DOHH2 (cell line): ENCODE measurements around the gene RUNX1.

Experiments used
- H3F3A ChIP-seq: fragments of 200-600 bp; sonication (generic), shearing (Covaris generic); 2 replicates; pipeline ENCODE4 v1.6.0; 2016; ENCODE audit warnings: antibody characterized with exemption, mild to moderate bottlenecking; ENCODE audit not compliant: control insufficient read depth, insufficient read depth
- H3K27ac ChIP-seq: fragments of 200-600 bp; sonication (generic); 2 replicates; pipeline ENCODE4 v1.5.1; 2014; ENCODE audit warnings: low read depth, mild to moderate bottlenecking, low read length, moderate library complexity
- H3K27me3 ChIP-seq: fragments of 200-600 bp; sonication (generic); 2 replicates; pipeline ENCODE4 v1.6.1; 2014; ENCODE audit warnings: mild to moderate bottlenecking, low read length, mixed read lengths; ENCODE audit not compliant: control insufficient read depth
- H3K36me3 ChIP-seq: fragments of 200-600 bp; sonication (generic); 2 replicates; pipeline ENCODE4 v1.6.1; 2014; ENCODE audit warnings: mild to moderate bottlenecking, low read length, moderate library complexity, mixed read lengths; ENCODE audit not compliant: control insufficient read depth
- H3K4me1 ChIP-seq: fragments of 200-600 bp; sonication (generic); 2 replicates; pipeline ENCODE4 v1.6.1; 2014; ENCODE audit warnings: mild to moderate bottlenecking, low read length, mixed read lengths; ENCODE audit not compliant: control insufficient read depth
- H3K4me2 ChIP-seq: fragments of 200-600 bp; sonication (generic); 2 replicates; pipeline ENCODE4 v1.6.0; 2014; ENCODE audit warnings: mild to moderate bottlenecking, low read length, moderate library complexity
- H3K4me3 ChIP-seq: fragments of 200-600 bp; sonication (generic); 2 replicates; pipeline ENCODE4 v1.5.1; 2014; ENCODE audit warnings: mild to moderate bottlenecking, low read length, mixed read lengths
- H3K79me2 ChIP-seq: fragments of 200-600 bp; sonication (generic); 2 replicates; pipeline ENCODE4 v1.6.1; 2014; ENCODE audit warnings: mild to moderate bottlenecking, low read length, mixed read lengths; ENCODE audit not compliant: control insufficient read depth
- H3K9me2 ChIP-seq: fragments of 200-600 bp; sonication (generic); replicated peaks from 2 replicates; pipeline ENCODE4 v1.6.1; 2014; ENCODE audit warnings: mild to moderate bottlenecking, low read length, mixed read lengths; ENCODE audit not compliant: control insufficient read depth
- H3K9me3 ChIP-seq: fragments of 200-600 bp; sonication (generic); 2 replicates; pipeline ENCODE4 v1.6.1; 2014; ENCODE audit warnings: antibody characterized with exemption, low read length, mixed read lengths; ENCODE audit not compliant: control insufficient read depth, insufficient read depth
- H4K20me1 ChIP-seq: fragments of 200-600 bp; sonication (generic); 2 replicates; pipeline ENCODE4 v1.6.0; 2014; ENCODE audit warnings: low read depth, mild to moderate bottlenecking, antibody characterized with exemption, low read length, moderate library complexity; ENCODE audit not compliant: control insufficient read depth, insufficient read depth
- EZH2phosphoT487 ChIP-seq: fragments of 200-600 bp; sonication (generic); IDR thresholded peaks from 2 replicates; pipeline ENCODE4 v1.6.1; 2017; ENCODE audit warnings: borderline replicate concordance, mild to moderate bottlenecking, antibody characterized with exemption, low read length, moderate library complexity, mixed read lengths
- TF ChIP-seq, protein P1 (sequence below): fragments of 200-600 bp; sonication (generic); IDR thresholded peaks from one replicate; pipeline ENCODE4 v1.5.1; 2014; ENCODE audit warnings: antibody characterized with exemption, mild to moderate bottlenecking, low read depth, low read length; ENCODE audit not compliant: poor library complexity, severe bottlenecking

The RUNX1 gene

DNA sequence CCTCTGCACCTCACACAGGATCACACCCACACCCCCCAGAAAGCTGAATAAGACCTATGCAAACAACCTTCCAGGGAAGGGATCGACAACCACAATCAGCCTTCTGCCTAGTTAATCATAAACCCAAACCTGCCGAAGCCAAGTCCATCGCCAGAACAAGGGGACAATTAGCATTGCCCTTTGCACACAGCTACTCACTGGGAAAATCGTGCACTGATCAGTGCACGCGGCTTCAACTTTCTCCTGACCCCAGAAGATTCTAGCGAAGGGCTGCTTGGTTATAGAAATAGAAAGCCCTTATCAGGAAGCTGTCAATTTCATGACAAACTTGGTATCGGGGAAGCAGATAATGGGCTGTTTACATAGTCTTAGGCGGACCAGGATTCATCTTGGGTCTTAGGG is 29.5 kb downstream of the RUNX1 start:
- peaks cover 96% of the 10 kb centered on the region for H3K79me2 ChIP-seq
- H3K27ac ChIP-seq: no peak overlapping the region
- no peaks in the 10 kb centered on the region for H3K9me3 ChIP-seq
- H4K20me1 ChIP-seq: peaks cover 10% of the 10 kb centered on the region
- no peak overlapping the region for H3K4me2 ChIP-seq
- peaks cover 44% of the 10 kb centered on the region for H3K4me1 ChIP-seq
- no peak overlapping the region for H3K4me3 ChIP-seq
- TF ChIP-seq, protein P1, sequence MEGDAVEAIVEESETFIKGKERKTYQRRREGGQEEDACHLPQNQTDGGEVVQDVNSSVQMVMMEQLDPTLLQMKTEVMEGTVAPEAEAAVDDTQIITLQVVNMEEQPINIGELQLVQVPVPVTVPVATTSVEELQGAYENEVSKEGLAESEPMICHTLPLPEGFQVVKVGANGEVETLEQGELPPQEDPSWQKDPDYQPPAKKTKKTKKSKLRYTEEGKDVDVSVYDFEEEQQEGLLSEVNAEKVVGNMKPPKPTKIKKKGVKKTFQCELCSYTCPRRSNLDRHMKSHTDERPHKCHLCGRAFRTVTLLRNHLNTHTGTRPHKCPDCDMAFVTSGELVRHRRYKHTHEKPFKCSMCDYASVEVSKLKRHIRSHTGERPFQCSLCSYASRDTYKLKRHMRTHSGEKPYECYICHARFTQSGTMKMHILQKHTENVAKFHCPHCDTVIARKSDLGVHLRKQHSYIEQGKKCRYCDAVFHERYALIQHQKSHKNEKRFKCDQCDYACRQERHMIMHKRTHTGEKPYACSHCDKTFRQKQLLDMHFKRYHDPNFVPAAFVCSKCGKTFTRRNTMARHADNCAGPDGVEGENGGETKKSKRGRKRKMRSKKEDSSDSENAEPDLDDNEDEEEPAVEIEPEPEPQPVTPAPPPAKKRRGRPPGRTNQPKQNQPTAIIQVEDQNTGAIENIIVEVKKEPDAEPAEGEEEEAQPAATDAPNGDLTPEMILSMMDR: no peak
- TF ChIP-seq EZH2phosphoT487: no peak
- H3K36me3 ChIP-seq: peaks cover 62% of the 10 kb centered on the region
- no peaks in the 10 kb centered on the region for H3F3A ChIP-seq
- H3K9me2 ChIP-seq: no peaks in the 10 kb centered on the region
- H3K27me3 ChIP-seq: no peaks in the 10 kb centered on the region

DNA sequence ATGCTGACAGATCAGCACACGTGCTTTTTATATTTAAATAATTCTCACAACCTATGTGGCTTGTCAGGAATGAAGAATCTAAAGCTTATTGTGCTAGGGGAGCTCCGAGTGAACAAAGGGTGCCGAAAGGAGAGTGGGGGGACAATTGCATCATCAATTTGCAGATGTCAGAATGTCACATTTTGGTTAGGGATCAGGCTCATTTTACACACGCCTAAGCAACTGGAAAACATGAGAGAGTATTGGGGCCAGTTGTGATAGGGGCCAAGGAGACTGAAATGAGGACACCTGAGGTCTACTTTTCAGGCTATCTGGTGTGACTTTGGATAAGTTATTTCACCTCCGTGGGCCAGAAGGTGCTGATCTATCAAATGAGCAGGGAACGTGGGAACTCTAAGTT is 31.8 kb downstream of the RUNX1 start:
- H3K9me3 ChIP-seq: no peaks in the 10 kb centered on the region
- no peak overlapping the region for H3K27ac ChIP-seq
- peaks cover 22% of the 10 kb centered on the region for H3K4me1 ChIP-seq
- peaks cover 98% of the 10 kb centered on the region for H3K79me2 ChIP-seq
- H3F3A ChIP-seq: no peaks in the 10 kb centered on the region
- no peak overlapping the region for H3K4me2 ChIP-seq
- peaks cover 16% of the 10 kb centered on the region for H4K20me1 ChIP-seq
- H3K36me3 ChIP-seq: peaks cover 53% of the 10 kb centered on the region
- H3K4me3 ChIP-seq: no peak overlapping the region
- H3K27me3 ChIP-seq: no peaks in the 10 kb centered on the region
- no peaks in the 10 kb centered on the region for H3K9me2 ChIP-seq
- TF ChIP-seq, protein P1: no peak
- TF ChIP-seq EZH2phosphoT487: no peak

DNA sequence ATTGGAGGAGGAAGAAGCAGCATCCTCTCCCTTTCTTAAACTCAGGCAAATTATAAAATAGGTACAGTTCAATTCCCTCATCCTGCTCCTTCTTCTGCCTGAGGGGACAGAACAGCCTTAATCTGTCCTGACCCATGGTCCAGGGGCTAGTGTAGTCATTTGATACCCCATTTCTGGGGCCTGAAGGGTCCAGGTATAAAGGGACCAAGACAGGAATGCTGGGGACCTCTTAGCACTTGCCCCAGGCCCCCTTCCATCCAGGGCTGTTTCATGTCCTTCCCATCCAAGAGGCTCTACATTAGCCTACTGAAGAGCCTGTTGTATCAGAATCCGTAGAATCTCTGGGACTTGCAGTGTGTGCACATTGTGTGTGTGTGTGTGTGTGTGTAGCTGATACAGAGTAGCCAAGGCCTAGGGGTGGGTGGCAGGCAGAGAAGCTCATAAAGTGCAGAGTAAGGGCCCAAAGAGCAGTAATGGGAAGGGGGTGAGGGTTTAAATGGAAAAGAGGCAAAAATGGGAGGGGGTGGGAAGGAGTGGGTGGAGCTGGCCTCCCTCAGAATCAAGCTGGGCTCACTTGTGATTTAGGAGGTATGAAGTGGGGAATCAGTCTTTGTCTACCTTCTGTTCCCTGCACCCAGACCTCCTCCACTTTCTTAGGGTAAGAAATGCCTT is 32.4 kb downstream of the RUNX1 start:
- no peak overlapping the region for H3K4me2 ChIP-seq
- no peaks in the 10 kb centered on the region for H3K9me3 ChIP-seq
- H3K79me2 ChIP-seq: peaks cover 98% of the 10 kb centered on the region
- H3K4me1 ChIP-seq: peaks cover 16% of the 10 kb centered on the region
- no peaks in the 10 kb centered on the region for H3K27me3 ChIP-seq
- H3K9me2 ChIP-seq: no peaks in the 10 kb centered on the region
- no peak for TF ChIP-seq EZH2phosphoT487
- TF ChIP-seq, protein P1: no peak
- no peaks in the 10 kb centered on the region for H3F3A ChIP-seq
- no peak overlapping the region for H3K27ac ChIP-seq
- H3K36me3 ChIP-seq: peaks cover 47% of the 10 kb centered on the region
- peaks cover 13% of the 10 kb centered on the region for H4K20me1 ChIP-seq
- no peak overlapping the region for H3K4me3 ChIP-seq
